Endodermal cell (in vitro differentiated cells): ENCODE measurements around the gene DENND1A. TPM values are rescaled to one million over a fixed set of nuclear protein-coding genes. Genes with fewer than 3 reads are reported as not detected.

Source experiments
- DNase-seq: peaks from one replicate; pipeline ENCODE4 v3.0.0-alpha.2; 2017
- H3K27ac ChIP-seq: 2 replicates; pipeline ENCODE4 v1.5.1; 2013; ENCODE audit warnings: mild to moderate bottlenecking, low read depth, low read length, moderate library complexity
- H3K27me3 ChIP-seq: 2 replicates; pipeline ENCODE4 v1.6.1; 2013; ENCODE audit warnings: mild to moderate bottlenecking, low read length, moderate library complexity; ENCODE audit not compliant: insufficient read depth, control insufficient read depth, poor library complexity, severe bottlenecking
- H3K36me3 ChIP-seq: 2 replicates; pipeline ENCODE4 v1.7.0; 2013; ENCODE audit warnings: mild to moderate bottlenecking, low read length, moderate library complexity; ENCODE audit not compliant: control insufficient read depth, insufficient read depth
- H3K4me1 ChIP-seq: one replicate; pipeline ENCODE4 v1.7.0; 2013; ENCODE audit warnings: low read length; ENCODE audit not compliant: control insufficient read depth, insufficient read depth
- H3K4me3 ChIP-seq: 2 replicates; pipeline ENCODE4 v1.5.1; 2013; ENCODE audit warnings: mild to moderate bottlenecking, low read length, moderate library complexity
- H3K9ac ChIP-seq: 2 replicates; pipeline ENCODE4 v1.6.1; 2013; ENCODE audit warnings: mild to moderate bottlenecking, low read length, moderate library complexity; ENCODE audit not compliant: poor library complexity, severe bottlenecking; ENCODE audit errors: extremely low read depth
- H3K9me3 ChIP-seq: 2 replicates; pipeline ENCODE4 v1.6.1; 2013; ENCODE audit warnings: mild to moderate bottlenecking, low read length, moderate library complexity; ENCODE audit not compliant: control insufficient read depth
- H3K27ac Mint-ChIP-seq: 2 replicates; pipeline ENCODE4 v1.8.0; 2020; ENCODE audit warnings: mixed read lengths
- H3K27me3 Mint-ChIP-seq: 2 replicates; pipeline ENCODE4 v1.8.0; 2021; ENCODE audit warnings: mild to moderate bottlenecking, mixed read lengths; ENCODE audit not compliant: insufficient read depth
- H3K36me3 Mint-ChIP-seq: 2 replicates; pipeline ENCODE4 v1.8.0; 2020; ENCODE audit warnings: low read depth, mixed read lengths
- H3K4me1 Mint-ChIP-seq: 2 replicates; pipeline ENCODE4 v1.8.0; 2020; ENCODE audit warnings: mixed read lengths
- H3K4me3 Mint-ChIP-seq: 2 replicates; pipeline ENCODE4 v1.8.0; 2020; ENCODE audit warnings: mild to moderate bottlenecking, moderate library complexity, mixed read lengths
- H3K9me3 Mint-ChIP-seq: 2 replicates; pipeline ENCODE4 v1.8.0; 2020; ENCODE audit warnings: mild to moderate bottlenecking, mixed read lengths
- CTCF ChIP-seq: fragments of 200-600 bp; sonication (generic); conservative IDR thresholded peaks from 2 replicates; pipeline ENCODE4 v1.5.0; 2021; ENCODE audit warnings: antibody characterized with exemption, mild to moderate bottlenecking
- WGBS, 2 experiments: methylation state at CpG; one replicate each; pipeline versions ENCODE4 v1.1.5 to v1.1.7; 2013; ENCODE audit warnings: missing lambda C conversion rate in 2 of 2, mixed read lengths in 1 of 2; ENCODE audit not compliant: insufficient coverage in 1 of 2, insufficient read length in 1 of 2; 5-methylcytosine and 5-hydroxymethylcytosine counted together
- total RNA-seq, 2 donors: library from RNA; stranded (reverse); fragmentation: NEBNext Ultra II Directional in 1 of 2; extraction: Animal tissue kit (Norgen Biotek cat#: 25700) in 1 of 2; gene quantifications; 2 replicates in 1 of 2; 3 replicates in 1 of 2; pipeline ENCODE4 v1.2.1, GENCODE V29; 2021

Gene DENND1A
- total RNA-seq, 2 donors from 2014 or later: 29.5 to 38.4 TPM

DNA sequence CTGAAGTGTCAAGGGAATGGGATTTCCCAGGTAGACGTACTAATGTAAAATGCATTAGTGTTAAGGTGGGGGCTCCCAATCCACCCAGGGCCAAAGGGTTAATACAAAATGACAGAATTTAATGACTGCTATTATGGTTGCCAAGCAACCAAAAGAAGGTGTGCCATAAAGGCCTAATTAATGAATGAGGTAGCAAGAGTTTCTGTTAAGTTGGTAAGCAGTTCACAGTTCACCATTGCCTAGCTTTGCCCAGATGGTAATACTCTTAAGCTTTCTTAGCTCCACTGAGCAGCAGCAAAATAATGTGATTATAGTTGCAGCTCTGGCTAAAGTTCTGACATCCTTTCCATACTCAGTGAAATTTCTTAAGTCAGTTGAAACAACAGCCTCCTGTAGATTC, 211.7 kb downstream of the DENND1A start:
- 67 to 91% methylated on average over 1 of the region's 1 CpG for WGBS, 2 experiments
- H3K27me3 Mint-ChIP-seq: peaks cover 3% of the 10 kb centered on the region
- Histone ChIP-seq H3K36me3 (no peaks in the 10 kb centered on the region), H3K27ac (no peak overlapping the region), H3K9ac (no peak overlapping the region), H3K9me3 (peaks cover 44% of the 10 kb centered on the region), H3K4me1 (no peaks in the 10 kb centered on the region), H3K27me3 (no peaks in the 10 kb centered on the region), H3K4me3 (no peak overlapping the region)
- H3K36me3 Mint-ChIP-seq: peaks cover 30% of the 10 kb centered on the region
- H3K27ac Mint-ChIP-seq: no peak overlapping the region
- no peak overlapping the region for H3K4me3 Mint-ChIP-seq
- H3K9me3 Mint-ChIP-seq: peaks cover 41% of the 10 kb centered on the region
- H3K4me1 Mint-ChIP-seq: peaks cover 5% of the 10 kb centered on the region
- no peak for TF ChIP-seq CTCF
- DNase-seq: no peak

GRCh38 chr9:123717581-123718175, 212.2 kb downstream of the DENND1A start:
- H3K36me3 Mint-ChIP-seq: peaks cover 26% of the 10 kb centered on the region
- no peak overlapping the region for H3K4me3 Mint-ChIP-seq
- H3K9me3 Mint-ChIP-seq: peaks cover 36% of the 10 kb centered on the region
- peaks cover 5% of the 10 kb centered on the region for H3K4me1 Mint-ChIP-seq
- H3K9ac ChIP-seq: no peak overlapping the region
- no peak overlapping the region for H3K4me3 ChIP-seq
- DNase-seq: no peak
- H3K27ac Mint-ChIP-seq: no peak overlapping the region
- no peaks in the 10 kb centered on the region for H3K27me3 ChIP-seq
- H3K27ac ChIP-seq: no peak overlapping the region
- TF ChIP-seq CTCF: no peak
- no peaks in the 10 kb centered on the region for H3K4me1 ChIP-seq
- no peaks in the 10 kb centered on the region for H3K36me3 ChIP-seq
- peaks cover 39% of the 10 kb centered on the region for H3K9me3 ChIP-seq
- peaks cover 3% of the 10 kb centered on the region for H3K27me3 Mint-ChIP-seq

GRCh38 chr9:123716339-123716945, 213.5 kb downstream of the DENND1A start:
- peaks cover 14% of the 10 kb centered on the region for H3K36me3 Mint-ChIP-seq
- H3K27ac ChIP-seq: no peak overlapping the region
- no peak overlapping the region for H3K4me3 Mint-ChIP-seq
- WGBS, 2 experiments: 90 to 96% methylated on average over 4 to 8 of the region's 8 CpGs
- no peaks in the 10 kb centered on the region for H3K4me1 ChIP-seq
- no peak overlapping the region for H3K9ac ChIP-seq
- peaks cover 27% of the 10 kb centered on the region for H3K9me3 ChIP-seq
- peaks cover 24% of the 10 kb centered on the region for H3K9me3 Mint-ChIP-seq
- no peak overlapping the region for H3K27ac Mint-ChIP-seq
- H3K4me1 Mint-ChIP-seq: peaks cover 5% of the 10 kb centered on the region
- H3K4me3 ChIP-seq: no peak overlapping the region
- peaks cover 3% of the 10 kb centered on the region for H3K27me3 Mint-ChIP-seq
- no peak for DNase-seq
- H3K36me3 ChIP-seq: no peaks in the 10 kb centered on the region
- no peaks in the 10 kb centered on the region for H3K27me3 ChIP-seq
- no peak for TF ChIP-seq CTCF
